ENCODE results near the gene DMRT3.

The DMRT3 gene

GRCh38 chr9:976258-976942 lies at the start of gene DMRT3:
Gene DMRT3, plus strand, starts transcription at chr9:976655. Its CDS starts 347 bp downstream, at chr9:977002.
- DNase-seq (ENCODE audit: low read depth) = no peak

DNA sequence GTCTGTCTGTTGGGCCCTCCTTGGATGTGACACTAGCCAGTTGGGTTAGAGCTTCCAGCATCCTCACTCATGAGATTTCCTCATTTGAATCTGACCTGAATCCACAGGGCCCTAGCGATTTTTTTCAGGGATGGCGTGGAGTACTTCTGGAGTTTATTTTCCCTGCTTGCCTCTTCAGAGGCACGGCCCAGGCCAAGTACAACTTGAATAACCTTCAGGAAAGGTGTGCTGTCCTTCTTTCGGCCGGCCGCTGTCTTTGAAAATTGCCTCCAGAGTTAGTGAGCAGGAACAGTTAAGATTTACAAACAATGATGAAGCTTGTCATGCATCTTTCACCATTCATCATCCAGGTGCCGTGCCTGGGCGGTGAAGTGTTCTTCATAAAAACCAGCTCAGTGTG lies 49.5 kb upstream of the DMRT3 start:
- DNase-seq (ENCODE audit: low read depth) = no peak

- DNase-seq (ENCODE audit: low read depth) = no peak
Observed at GRCh38 chr9:928363-929042, 48.0 kb upstream of the DMRT3 start.

- DNase-seq (ENCODE audit: low read depth) = no peak
Observed at GRCh38 chr9:929719-930118, 46.7 kb upstream of the DMRT3 start.

DNA sequence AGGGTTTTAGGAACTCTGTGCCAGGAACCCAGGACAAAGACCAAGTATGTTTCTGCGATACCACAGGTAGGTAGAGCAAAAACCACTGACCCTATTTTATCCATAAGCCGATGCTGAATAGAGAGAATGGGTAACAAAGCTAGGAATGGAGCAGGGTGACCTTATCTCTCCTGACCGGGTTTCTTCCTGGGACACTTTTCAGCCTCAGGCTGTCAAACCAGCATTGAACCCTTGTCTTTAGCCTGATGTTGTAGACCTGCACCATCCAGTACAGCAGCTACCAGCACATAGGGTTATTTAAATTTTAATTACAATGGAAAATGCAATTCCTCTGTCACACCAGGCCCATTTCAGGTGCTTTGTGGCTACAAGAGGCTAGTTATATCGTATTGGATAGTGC lies 43.1 kb upstream of the DMRT3 start:
- no peak for DNase-seq (ENCODE audit: low read depth)

- no peak for DNase-seq (ENCODE audit: low read depth)
Observed at GRCh38 chr9:935348-935965, 41.0 kb upstream of the DMRT3 start.

DNA sequence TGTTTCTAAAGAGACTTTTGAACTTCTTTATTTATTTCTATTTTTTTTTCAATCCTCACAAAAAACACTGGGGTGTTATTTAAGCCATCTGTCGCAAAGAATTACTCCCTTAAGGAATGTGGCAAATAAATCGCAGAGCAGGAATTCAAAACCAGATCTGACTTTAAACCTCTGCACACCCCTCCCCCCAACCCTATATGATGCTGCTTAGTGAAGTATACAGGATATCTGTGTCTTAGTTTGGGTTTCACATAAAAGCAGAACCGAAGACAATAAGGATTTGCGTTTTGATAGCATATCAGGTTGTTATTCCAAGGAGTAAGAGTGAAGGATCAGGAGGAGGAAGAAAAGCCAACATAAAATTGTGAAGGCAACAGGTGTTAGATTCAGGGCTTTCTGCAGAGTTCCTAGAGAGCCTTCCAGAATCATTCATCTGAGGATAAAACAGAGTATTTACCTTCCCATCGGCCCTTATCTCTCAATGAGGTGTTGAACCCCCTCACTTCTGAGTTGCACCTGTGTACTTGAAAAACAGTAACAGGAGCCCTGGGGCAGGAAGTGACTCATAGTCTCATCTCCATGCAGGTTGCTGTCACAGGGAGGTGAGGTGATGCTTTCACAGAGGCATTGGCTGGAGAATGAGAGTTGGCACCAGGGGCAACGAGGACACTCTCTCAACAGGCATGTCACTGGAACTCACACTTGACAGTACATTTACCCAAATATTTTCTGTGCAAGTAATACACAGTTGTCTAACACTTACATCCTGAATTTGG lies 33.5 kb upstream of the DMRT3 start:
- no peak for DNase-seq (ENCODE audit: low read depth)

GRCh38 chr9:947985-948384 lies 28.5 kb upstream of the DMRT3 start:
- no peak for DNase-seq (ENCODE audit: low read depth)

DNA sequence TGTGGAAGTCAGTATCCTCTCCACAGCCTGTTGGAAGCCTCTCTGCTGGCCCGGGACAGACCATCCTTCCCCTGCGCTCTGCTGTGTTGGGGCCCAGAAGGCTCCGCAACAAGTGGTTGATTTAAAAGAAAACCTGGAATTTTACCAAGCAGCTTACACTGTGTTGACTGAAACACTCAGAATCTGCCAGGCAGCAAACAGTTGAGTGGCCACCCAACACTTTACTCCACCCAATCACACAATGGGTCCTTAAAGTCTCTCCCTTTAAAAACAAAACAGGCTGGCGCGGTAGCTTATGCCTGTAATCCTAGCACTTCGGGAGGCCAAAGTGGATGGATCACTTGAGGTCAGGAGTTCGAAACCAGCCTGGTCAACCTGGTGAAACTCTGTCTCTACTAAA lies 28.0 kb upstream of the DMRT3 start:
- DNase-seq (ENCODE audit: low read depth) = no peak

GRCh38 chr9:950139-950538 lies 26.3 kb upstream of the DMRT3 start:
- DNase-seq (ENCODE audit: low read depth) = no peak

GRCh38 chr9:952546-952945 lies 23.9 kb upstream of the DMRT3 start:
- no peak for DNase-seq (ENCODE audit: low read depth)

GRCh38 chr9:959105-959504 lies 17.4 kb upstream of the DMRT3 start:
- no peak for DNase-seq (ENCODE audit: low read depth)

- no peak for DNase-seq (ENCODE audit: low read depth)
Observed at GRCh38 chr9:959914-960313, 16.5 kb upstream of the DMRT3 start.

GRCh38 chr9:962023-962422 lies 14.4 kb upstream of the DMRT3 start:
- DNase-seq (ENCODE audit: low read depth) = no peak

DNA sequence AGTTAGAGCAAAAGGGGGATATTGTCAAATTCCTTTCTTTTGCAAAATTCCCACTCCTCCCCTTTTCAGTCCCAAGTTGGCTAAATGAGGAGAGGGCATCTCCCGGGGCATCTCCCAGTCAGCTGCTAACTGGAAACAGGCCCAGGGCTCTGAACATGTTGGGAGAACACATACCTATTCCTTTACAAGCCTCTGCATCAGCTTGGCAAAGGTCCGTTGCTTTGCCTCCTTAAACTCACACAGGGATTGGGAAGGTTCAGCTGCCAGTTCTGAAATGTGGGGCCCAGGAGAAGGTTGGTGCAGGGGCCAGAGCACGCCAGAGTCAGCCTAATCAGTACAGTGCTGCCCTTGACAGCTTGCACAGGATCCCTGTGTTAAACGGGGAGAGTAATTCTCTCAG lies 11.0 kb upstream of the DMRT3 start:
- DNase-seq (ENCODE audit: low read depth) = no peak

GRCh38 chr9:966870-967269 lies 9.6 kb upstream of the DMRT3 start:
- no peak for DNase-seq (ENCODE audit: low read depth)

DNA sequence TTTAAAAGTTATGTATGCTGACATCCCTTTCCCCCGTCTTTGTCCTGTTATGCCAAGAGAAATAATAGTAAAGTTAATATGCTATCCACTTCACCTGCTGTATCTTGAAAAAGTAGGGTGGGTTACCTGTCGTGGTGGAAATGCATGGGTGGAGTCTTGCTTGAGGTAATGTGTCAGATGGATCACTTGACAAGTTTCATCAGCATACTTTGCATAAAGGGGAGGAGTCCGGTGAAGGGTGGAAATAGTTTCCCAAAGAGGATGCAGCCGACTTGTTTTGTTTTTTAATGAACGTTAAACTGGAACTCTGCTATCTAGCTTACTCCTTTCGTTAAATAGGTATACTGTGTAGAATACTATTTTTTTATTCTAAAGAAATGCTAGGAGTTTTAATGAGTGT lies 9.0 kb upstream of the DMRT3 start:
- DNase-seq (ENCODE audit: low read depth) = no peak

DNA sequence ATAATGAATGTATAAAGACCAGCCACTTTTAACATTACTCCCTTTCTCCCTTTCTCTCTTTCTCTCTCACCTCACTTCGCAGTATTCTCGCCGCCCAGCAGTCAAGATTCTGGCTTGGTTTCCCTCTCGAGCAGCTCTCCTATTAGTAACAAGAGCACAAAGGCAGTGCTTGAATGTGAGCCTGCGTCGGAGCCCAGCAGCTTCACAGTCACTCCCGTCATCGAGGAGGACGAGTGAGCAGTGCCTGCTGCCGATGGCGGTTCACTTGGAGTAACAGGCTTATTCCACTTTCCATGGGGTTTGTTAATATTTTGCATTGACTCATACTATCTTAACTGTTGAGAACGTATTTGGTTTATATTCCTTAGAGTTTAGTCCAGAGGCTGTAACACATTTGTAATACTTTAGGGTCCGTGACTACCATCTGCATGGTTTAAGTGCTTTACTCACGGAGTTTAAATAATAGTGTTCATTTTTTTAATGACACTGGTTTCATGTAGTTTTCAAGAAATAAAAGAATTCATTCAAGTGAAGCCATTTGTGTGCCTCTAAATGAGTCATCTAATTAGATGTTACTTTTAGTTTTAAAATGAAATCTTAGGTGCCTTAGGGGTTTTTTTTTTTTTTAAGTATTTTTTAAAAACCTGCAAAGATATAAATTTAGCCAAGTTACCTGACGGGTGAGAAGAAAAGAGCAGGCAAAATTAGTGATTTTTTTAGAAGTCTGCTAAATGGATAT lies 8.4 kb upstream of the DMRT3 start:
- DNase-seq (ENCODE audit: low read depth) = no peak

DNA sequence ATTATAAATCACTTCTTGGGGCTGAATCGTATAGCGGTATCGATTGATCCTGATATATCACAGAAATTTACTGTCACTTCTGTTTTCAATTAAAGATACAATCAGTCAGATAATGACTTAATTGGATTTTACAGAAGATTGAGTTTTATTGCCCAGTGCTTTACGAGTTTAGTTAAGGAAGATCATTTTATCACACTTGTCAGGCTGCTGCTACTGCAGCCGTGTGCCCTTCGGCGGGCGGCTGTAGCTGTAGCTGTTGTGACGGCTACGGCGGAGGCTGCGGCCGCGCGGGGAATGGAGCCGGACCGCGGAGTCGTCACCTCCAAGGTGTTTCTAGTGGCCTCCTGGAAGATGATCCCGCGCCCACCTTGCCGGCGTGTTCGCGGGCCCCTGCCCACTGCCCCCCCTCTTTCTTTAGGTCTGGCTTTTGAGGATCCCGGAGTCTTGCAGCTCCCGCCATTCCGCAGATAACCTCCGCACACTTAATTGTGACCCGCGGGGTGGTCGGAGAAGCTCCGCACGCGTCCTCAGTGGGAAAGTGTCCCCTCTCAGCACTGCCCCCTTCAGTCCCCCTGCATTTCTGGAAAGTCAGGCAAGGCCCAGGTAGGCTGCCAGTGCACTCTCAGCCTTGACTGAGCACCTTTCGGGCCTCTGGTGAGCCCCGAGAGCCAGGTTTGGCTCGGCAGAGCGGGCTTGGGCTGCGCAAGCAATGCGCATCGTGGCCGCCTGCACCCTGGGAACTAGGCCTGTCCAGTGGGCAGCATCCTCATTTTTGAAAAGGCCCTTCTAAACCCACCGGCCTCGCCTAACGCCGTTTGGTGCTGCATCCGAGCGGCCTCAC lies 6.9 kb upstream of the DMRT3 start:
- DNase-seq (ENCODE audit: low read depth) = no peak

- no peak for DNase-seq (ENCODE audit: low read depth)
Observed at GRCh38 chr9:970151-970996, 6.1 kb upstream of the DMRT3 start.

Measured in HS-27A (cell line).